ENCODE data around the gene VASP. TPM values are rescaled to one million over a fixed set of nuclear protein-coding genes. Genes with fewer than 3 reads are reported as not detected.

VASP gene
- total and polyA plus RNA-seq, 9 of the 15 experiments (the other 6 are each of a cell fraction or from before 2014, with no cell fraction given): 16.7 to 261 (median 112) TPM

- TF ChIP-seq, protein P1, sequence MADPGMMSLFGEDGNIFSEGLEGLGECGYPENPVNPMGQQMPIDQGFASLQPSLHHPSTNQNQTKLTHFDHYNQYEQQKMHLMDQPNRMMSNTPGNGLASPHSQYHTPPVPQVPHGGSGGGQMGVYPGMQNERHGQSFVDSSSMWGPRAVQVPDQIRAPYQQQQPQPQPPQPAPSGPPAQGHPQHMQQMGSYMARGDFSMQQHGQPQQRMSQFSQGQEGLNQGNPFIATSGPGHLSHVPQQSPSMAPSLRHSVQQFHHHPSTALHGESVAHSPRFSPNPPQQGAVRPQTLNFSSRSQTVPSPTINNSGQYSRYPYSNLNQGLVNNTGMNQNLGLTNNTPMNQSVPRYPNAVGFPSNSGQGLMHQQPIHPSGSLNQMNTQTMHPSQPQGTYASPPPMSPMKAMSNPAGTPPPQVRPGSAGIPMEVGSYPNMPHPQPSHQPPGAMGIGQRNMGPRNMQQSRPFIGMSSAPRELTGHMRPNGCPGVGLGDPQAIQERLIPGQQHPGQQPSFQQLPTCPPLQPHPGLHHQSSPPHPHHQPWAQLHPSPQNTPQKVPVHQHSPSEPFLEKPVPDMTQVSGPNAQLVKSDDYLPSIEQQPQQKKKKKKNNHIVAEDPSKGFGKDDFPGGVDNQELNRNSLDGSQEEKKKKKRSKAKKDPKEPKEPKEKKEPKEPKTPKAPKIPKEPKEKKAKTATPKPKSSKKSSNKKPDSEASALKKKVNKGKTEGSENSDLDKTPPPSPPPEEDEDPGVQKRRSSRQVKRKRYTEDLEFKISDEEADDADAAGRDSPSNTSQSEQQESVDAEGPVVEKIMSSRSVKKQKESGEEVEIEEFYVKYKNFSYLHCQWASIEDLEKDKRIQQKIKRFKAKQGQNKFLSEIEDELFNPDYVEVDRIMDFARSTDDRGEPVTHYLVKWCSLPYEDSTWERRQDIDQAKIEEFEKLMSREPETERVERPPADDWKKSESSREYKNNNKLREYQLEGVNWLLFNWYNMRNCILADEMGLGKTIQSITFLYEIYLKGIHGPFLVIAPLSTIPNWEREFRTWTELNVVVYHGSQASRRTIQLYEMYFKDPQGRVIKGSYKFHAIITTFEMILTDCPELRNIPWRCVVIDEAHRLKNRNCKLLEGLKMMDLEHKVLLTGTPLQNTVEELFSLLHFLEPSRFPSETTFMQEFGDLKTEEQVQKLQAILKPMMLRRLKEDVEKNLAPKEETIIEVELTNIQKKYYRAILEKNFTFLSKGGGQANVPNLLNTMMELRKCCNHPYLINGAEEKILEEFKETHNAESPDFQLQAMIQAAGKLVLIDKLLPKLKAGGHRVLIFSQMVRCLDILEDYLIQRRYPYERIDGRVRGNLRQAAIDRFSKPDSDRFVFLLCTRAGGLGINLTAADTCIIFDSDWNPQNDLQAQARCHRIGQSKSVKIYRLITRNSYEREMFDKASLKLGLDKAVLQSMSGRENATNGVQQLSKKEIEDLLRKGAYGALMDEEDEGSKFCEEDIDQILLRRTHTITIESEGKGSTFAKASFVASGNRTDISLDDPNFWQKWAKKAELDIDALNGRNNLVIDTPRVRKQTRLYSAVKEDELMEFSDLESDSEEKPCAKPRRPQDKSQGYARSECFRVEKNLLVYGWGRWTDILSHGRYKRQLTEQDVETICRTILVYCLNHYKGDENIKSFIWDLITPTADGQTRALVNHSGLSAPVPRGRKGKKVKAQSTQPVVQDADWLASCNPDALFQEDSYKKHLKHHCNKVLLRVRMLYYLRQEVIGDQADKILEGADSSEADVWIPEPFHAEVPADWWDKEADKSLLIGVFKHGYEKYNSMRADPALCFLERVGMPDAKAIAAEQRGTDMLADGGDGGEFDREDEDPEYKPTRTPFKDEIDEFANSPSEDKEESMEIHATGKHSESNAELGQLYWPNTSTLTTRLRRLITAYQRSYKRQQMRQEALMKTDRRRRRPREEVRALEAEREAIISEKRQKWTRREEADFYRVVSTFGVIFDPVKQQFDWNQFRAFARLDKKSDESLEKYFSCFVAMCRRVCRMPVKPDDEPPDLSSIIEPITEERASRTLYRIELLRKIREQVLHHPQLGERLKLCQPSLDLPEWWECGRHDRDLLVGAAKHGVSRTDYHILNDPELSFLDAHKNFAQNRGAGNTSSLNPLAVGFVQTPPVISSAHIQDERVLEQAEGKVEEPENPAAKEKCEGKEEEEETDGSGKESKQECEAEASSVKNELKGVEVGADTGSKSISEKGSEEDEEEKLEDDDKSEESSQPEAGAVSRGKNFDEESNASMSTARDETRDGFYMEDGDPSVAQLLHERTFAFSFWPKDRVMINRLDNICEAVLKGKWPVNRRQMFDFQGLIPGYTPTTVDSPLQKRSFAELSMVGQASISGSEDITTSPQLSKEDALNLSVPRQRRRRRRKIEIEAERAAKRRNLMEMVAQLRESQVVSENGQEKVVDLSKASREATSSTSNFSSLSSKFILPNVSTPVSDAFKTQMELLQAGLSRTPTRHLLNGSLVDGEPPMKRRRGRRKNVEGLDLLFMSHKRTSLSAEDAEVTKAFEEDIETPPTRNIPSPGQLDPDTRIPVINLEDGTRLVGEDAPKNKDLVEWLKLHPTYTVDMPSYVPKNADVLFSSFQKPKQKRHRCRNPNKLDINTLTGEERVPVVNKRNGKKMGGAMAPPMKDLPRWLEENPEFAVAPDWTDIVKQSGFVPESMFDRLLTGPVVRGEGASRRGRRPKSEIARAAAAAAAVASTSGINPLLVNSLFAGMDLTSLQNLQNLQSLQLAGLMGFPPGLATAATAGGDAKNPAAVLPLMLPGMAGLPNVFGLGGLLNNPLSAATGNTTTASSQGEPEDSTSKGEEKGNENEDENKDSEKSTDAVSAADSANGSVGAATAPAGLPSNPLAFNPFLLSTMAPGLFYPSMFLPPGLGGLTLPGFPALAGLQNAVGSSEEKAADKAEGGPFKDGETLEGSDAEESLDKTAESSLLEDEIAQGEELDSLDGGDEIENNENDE (IDR thresholded peaks at IDR 0.05; ENCODE audit: low read depth, low read length): no peak
- TF ChIP-seq ZSCAN29 (IDR thresholded peaks at IDR 0.05): no peak
- no peak; a peak in 1 of 4 replicates for TF ChIP-seq RCOR1 (IDR thresholded peaks at IDR 0.05; ENCODE audit: borderline replicate concordance in 1 of 2, low read depth in 2 of 2, low read length in 2 of 2)
- no peak; the same call in 1 of the 2 replicates for TF ChIP-seq ETV5 (CRISPR knock-in tag; IDR thresholded peaks at IDR 0.05; ENCODE audit: low read depth)
- peak; percentile 16; the same call in 1 of the 2 replicates for TF ChIP-seq NR1H2 (CRISPR knock-in tag; IDR thresholded peaks at IDR 0.05)
- TF ChIP-seq SMAD2 (IDR thresholded peaks at IDR 0.05; ENCODE audit: low read depth, low read length): no peak
- TF ChIP-seq XRCC5 (IDR thresholded peaks at IDR 0.05; ENCODE audit: low read depth, low read length): peak; percentile 80; the same call in 1 of the 2 replicates
- no peak for TF ChIP-seq OTX1 (CRISPR knock-in tag; IDR thresholded peaks at IDR 0.05)
Observed at GRCh38 chr19:45506989-45507871, at the start of gene VASP (continued).

Measured in K562 (cell line).